OCI-LY7 (cell line): Measurements from ENCODE around the gene PLCL1. TPM values are rescaled to one million over a fixed set of nuclear protein-coding genes. Genes with fewer than 3 reads are reported as not detected.

Experiments
- BruUV-seq: library from RNA; stranded (reverse); fragments of 400-500 nt; replicated peaks from 2 replicates; lab custom pipeline; 2021; lab: Mats Ljungman, UMichigan
- CTCF ChIA-PET: fragments of 300-600 bp; sonication (Branson Sonifier 250); formaldehyde crosslinking; loops from one replicate; lab custom pipeline; 2022; ENCODE audit warnings: antibody characterized with exemption; ENCODE audit not compliant: unreplicated experiment; lab: Charles Lee
- POLR2A ChIA-PET: fragments of 300-600 bp; sonication (Branson Sonifier 250); formaldehyde crosslinking; loops from one replicate; lab custom pipeline; 2022; ENCODE audit warnings: antibody characterized with exemption; lab: Charles Lee
- DNase-seq: peaks from one replicate; pipeline ENCODE4 v3.0.0-alpha.2; 2015; ENCODE audit warnings: low spot score
- H2AFZ ChIP-seq: fragments of 200-600 bp; sonication (generic), shearing (Covaris generic); 2 replicates; pipeline ENCODE4 v1.6.1; 2014; ENCODE audit warnings: mild to moderate bottlenecking, antibody characterized with exemption, low read length, moderate library complexity
- H3K27ac ChIP-seq: fragments of 200-600 bp; sonication (generic); 2 replicates; pipeline ENCODE4 v1.5.1; 2014; ENCODE audit warnings: mixed run types, low read depth, mild to moderate bottlenecking, moderate library complexity, low read length, inconsistent platforms; ENCODE audit not compliant: poor library complexity, severe bottlenecking
- H3K36me3 ChIP-seq: fragments of 200-600 bp; sonication (generic); 2 replicates; pipeline ENCODE4 v1.6.1; 2014; ENCODE audit warnings: mild to moderate bottlenecking, antibody characterized with exemption, low read length, moderate library complexity, mixed read lengths; ENCODE audit not compliant: insufficient read depth
- H3K4me1 ChIP-seq: fragments of 200-600 bp; sonication (generic); 2 replicates; pipeline ENCODE4 v1.5.1; 2014; ENCODE audit warnings: mild to moderate bottlenecking, low read length; ENCODE audit not compliant: insufficient read depth, poor library complexity, severe bottlenecking
- H3K4me2 ChIP-seq: fragments of 200-600 bp; sonication (generic); 2 replicates; pipeline ENCODE4 v1.6.1; 2014; ENCODE audit warnings: mild to moderate bottlenecking, low read length
- H3K4me3 ChIP-seq: fragments of 200-600 bp; sonication (generic); 2 replicates; pipeline ENCODE4 v1.5.1; 2014; ENCODE audit warnings: mild to moderate bottlenecking, low read depth, low read length; ENCODE audit not compliant: poor library complexity, severe bottlenecking
- H3K79me2 ChIP-seq: fragments of 200-600 bp; sonication (generic); 2 replicates; pipeline ENCODE4 v1.6.1; 2016; ENCODE audit warnings: low read depth, mild to moderate bottlenecking, low read length, moderate library complexity, mixed read lengths; ENCODE audit not compliant: insufficient read depth
- H3K9me2 ChIP-seq: fragments of 200-600 bp; sonication (generic); 2 replicates; pipeline ENCODE4 v1.6.1; 2016; ENCODE audit warnings: mild to moderate bottlenecking, low read length, mixed read lengths; ENCODE audit not compliant: insufficient read depth
- H3K9me3 ChIP-seq: fragments of 200-600 bp; sonication (generic); 2 replicates; pipeline ENCODE4 v1.6.1; 2014; ENCODE audit warnings: mild to moderate bottlenecking, mixed run types, low read length, mixed read lengths
- H4K20me1 ChIP-seq: fragments of 200-600 bp; sonication (generic); 2 replicates; pipeline ENCODE4 v1.6.1; 2014; ENCODE audit warnings: mild to moderate bottlenecking, antibody characterized with exemption, low read length, moderate library complexity, mixed read lengths; ENCODE audit not compliant: insufficient read depth
- CTCF ChIP-seq: fragments of 200-600 bp; sonication (generic); conservative IDR thresholded peaks from 2 replicates; pipeline ENCODE4 v1.5.1; 2014; ENCODE audit warnings: mild to moderate bottlenecking, antibody characterized with exemption, low read length, moderate library complexity, mixed read lengths
- EZH2phosphoT487 ChIP-seq: fragments of 200-600 bp; sonication (generic); IDR thresholded peaks from 2 replicates; pipeline ENCODE4 v1.6.1; 2018; ENCODE audit warnings: low read depth, borderline replicate concordance, mild to moderate bottlenecking, mixed run types, antibody characterized with exemption, low read length, moderate library complexity, mixed read lengths
- intact Hi-C: fragments of 100-400 bp; cut with micrococcal nuclease; formaldehyde crosslinking; loops from one replicate; pipeline ENCODE4 v1.10.0; 2022; ENCODE audit not compliant: unreplicated experiment
- total RNA-seq, 2 experiments: library from RNA; depleted of rRNA in 1 of 2; stranded (reverse); fragments of >200 nt in 1 of 2; shearing (Covaris generic) in 1 of 2; gene quantifications; 2 replicates each; pipeline ENCODE4 v1.2.3, GENCODE V29; 2014 to 2022

PLCL1 gene
- total RNA-seq, 2 experiments from 2014 or later = 0.03 TPM; not detected in 1

GRCh38 chr2:198033626-198034025 is 229.2 kb downstream of the PLCL1 start:
- ChIA-PET CTCF (no interaction called here), POLR2A (interaction anchor here (0.7 kb wide), 1 partner anchor 287 kb away, joined by 3 read pairs; no protein-coding TSS in a partner anchor)
- Histone ChIP-seq H3K9me2 (no peaks in the 10 kb centered on the region), H3K4me3 (no peak overlapping the region), H3K4me1 (no peaks in the 10 kb centered on the region), H3K9me3 (no peaks in the 10 kb centered on the region), H3K36me3 (no peaks in the 10 kb centered on the region), H2AFZ (no peak overlapping the region), H3K27ac (no peak overlapping the region), H3K79me2 (no peaks in the 10 kb centered on the region), H3K4me2 (no peak overlapping the region), H4K20me1 (no peaks in the 10 kb centered on the region)
- TF ChIP-seq EZH2phosphoT487 = no peak
- TF ChIP-seq CTCF = no peak
- intact Hi-C loops = no loop called here
- DNase-seq = no peak
- no TSS peak for BruUV-seq

- H4K20me1 ChIP-seq = no peaks in the 10 kb centered on the region
- intact Hi-C loops = no loop called here
- H3K9me2 ChIP-seq = no peaks in the 10 kb centered on the region
- no peak overlapping the region for H3K27ac ChIP-seq
- POLR2A ChIA-PET = interaction anchor here (0.6 kb wide), 1 partner anchor 29 kb away, joined by 3 read pairs; no protein-coding TSS in a partner anchor
- DNase-seq = no peak
- no TSS peak for BruUV-seq
- no peaks in the 10 kb centered on the region for H3K79me2 ChIP-seq
- H2AFZ ChIP-seq = no peak overlapping the region
- CTCF ChIA-PET = interaction anchor here (0.6 kb wide), 1 partner anchor 87 kb away, joined by 3 read pairs; no protein-coding TSS in a partner anchor
- no peak for TF ChIP-seq CTCF
- no peak for TF ChIP-seq EZH2phosphoT487
- H3K4me1 ChIP-seq = no peaks in the 10 kb centered on the region
- no peak overlapping the region for H3K4me3 ChIP-seq
- no peaks in the 10 kb centered on the region for H3K9me3 ChIP-seq
- no peak overlapping the region for H3K4me2 ChIP-seq
- H3K36me3 ChIP-seq = no peaks in the 10 kb centered on the region
Measured at GRCh38 chr2:198036029-198036879, 231.9 kb downstream of the PLCL1 start.

- Histone ChIP-seq H3K9me3 (no peaks in the 10 kb centered on the region), H3K4me3 (no peak overlapping the region), H3K79me2 (no peaks in the 10 kb centered on the region), H3K9me2 (no peaks in the 10 kb centered on the region), H3K27ac (no peak overlapping the region), H3K4me1 (no peaks in the 10 kb centered on the region), H4K20me1 (no peaks in the 10 kb centered on the region), H3K4me2 (no peak overlapping the region), H2AFZ (no peak overlapping the region), H3K36me3 (no peaks in the 10 kb centered on the region)
- DNase-seq = no peak
- TF ChIP-seq EZH2phosphoT487 (no peak), CTCF (no peak)
- ChIA-PET POLR2A (no interaction called here), CTCF (no interaction called here)
- intact Hi-C loops = no loop called here
- BruUV-seq = no TSS peak
Measured at GRCh38 chr2:198040835-198041234, 236.4 kb downstream of the PLCL1 start.
